ENCODE data around the gene RASA3. TPM values are rescaled to one million over a fixed set of nuclear protein-coding genes. Genes with fewer than 3 reads are reported as not detected.

Gene RASA3
- total and polyA plus RNA-seq, 10 of the 15 experiments (the other 5 are each of a cell fraction or from before 2014, with no cell fraction given): 0.79 to 33.9 (median 17.6) TPM

DNA sequence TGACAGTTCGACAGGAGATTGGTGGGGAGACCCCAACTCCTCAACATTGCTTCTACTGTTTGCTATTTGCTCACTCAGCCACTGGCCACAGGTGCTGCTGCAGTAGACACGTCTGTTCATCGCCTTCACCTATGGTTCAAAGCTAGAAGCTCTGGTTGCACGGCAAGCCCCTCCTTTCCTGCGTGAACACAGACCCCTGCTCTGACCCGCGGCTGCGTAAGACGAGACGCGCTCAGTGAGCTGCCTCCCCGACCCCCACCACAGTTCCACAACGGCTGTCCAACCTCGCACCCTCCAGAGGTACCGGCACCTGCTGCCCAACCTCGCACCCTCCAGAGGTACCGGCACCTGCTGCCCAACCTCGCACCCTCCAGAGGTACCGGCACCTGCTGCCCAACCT is 6.8 kb downstream of the RASA3 start:
- ChIA-PET SMC1A (ENCODE audit: uncharacterized antibody, unreplicated experiment) (interaction anchor here (1.0 kb wide), 1 partner anchor 26 kb away, joined by 3 read pairs; no protein-coding TSS in a partner anchor), RAD21 (ENCODE audit: unreplicated experiment) (no interaction called here), CTCF (interaction anchor here (1.4 kb wide), 1 partner anchor 58 kb away, joined by 5 read pairs; no protein-coding TSS in a partner anchor), POLR2A (no interaction called here)
- no peaks in the 10 kb centered on the region; the same call in 1 of the 2 replicates for H4K20me1 ChIP-seq (ENCODE audit: control insufficient read depth, insufficient read depth)
- no peak overlapping the region for H2AFZ ChIP-seq (ENCODE audit: control insufficient read depth, low read depth, low read length)
- BruUV-seq (replicated peaks): no TSS peak
- 97% methylated on average over 14 of the region's 19 CpGs for WGBS (ENCODE audit: insufficient coverage, insufficient replicate concordance, low lambda C conversion rate, missing lambda C conversion rate)
- H3K27me3 ChIP-seq (replicated peaks in 1 of 2; ENCODE audit: control insufficient read depth in 2 of 2, insufficient read depth in 2 of 2, low read length in 1 of 2): no peaks in the 10 kb centered on the region
- H3K9ac ChIP-seq (ENCODE audit: control insufficient read depth, insufficient read depth, low read length): no peak overlapping the region
- in situ Hi-C loops (cut with MboI) (loop anchor here (5.0 kb wide), 1 partner anchor 58 kb away; no protein-coding TSS in a partner anchor), intact Hi-C loops (cut with micrococcal nuclease; ENCODE audit: unreplicated experiment) (loop anchor here (5.0 kb wide), 1 partner anchor 78 kb away; no protein-coding TSS in a partner anchor)
- H3K27ac ChIP-seq (ENCODE audit: control insufficient read depth, insufficient read depth): no peak overlapping the region
- FAIRE-seq (no peak), ATAC-seq (no peak), DNase-seq (ENCODE audit: low read depth, low spot score) (no peak)
- peaks cover 43% of the 10 kb centered on the region for H3K4me1 ChIP-seq (ENCODE audit: control insufficient read depth, insufficient read depth, low read length)
- no peak overlapping the region for H3K4me3 ChIP-seq
- H3K79me2 ChIP-seq (ENCODE audit: control insufficient read depth, insufficient read depth, low read length): peaks cover 44% of the 10 kb centered on the region
- H3K9me3 ChIP-seq (replicated peaks; ENCODE audit: control insufficient read depth, insufficient read depth, low read length): no peaks in the 10 kb centered on the region; the same call in 2 of the 3 replicates
- H3K36me3 ChIP-seq (ENCODE audit: control insufficient read depth in 2 of 2, insufficient read depth in 2 of 2, low read length in 1 of 2): no peaks in the 10 kb centered on the region; a peak in 1 of 4 replicates
- no peak overlapping the region for H3K4me2 ChIP-seq (ENCODE audit: control insufficient read depth, insufficient read depth)
- no peak for TF ChIP-seq CREM (IDR thresholded peaks at IDR 0.05; ENCODE audit: low read depth)
- no peak for TF ChIP-seq RELA (IDR thresholded peaks at IDR 0.05; ENCODE audit: borderline replicate concordance, partially characterized antibody)
- TF ChIP-seq ZNF207 (IDR thresholded peaks at IDR 0.05; ENCODE audit: borderline replicate concordance): no peak
- TF ChIP-seq, protein P1, sequence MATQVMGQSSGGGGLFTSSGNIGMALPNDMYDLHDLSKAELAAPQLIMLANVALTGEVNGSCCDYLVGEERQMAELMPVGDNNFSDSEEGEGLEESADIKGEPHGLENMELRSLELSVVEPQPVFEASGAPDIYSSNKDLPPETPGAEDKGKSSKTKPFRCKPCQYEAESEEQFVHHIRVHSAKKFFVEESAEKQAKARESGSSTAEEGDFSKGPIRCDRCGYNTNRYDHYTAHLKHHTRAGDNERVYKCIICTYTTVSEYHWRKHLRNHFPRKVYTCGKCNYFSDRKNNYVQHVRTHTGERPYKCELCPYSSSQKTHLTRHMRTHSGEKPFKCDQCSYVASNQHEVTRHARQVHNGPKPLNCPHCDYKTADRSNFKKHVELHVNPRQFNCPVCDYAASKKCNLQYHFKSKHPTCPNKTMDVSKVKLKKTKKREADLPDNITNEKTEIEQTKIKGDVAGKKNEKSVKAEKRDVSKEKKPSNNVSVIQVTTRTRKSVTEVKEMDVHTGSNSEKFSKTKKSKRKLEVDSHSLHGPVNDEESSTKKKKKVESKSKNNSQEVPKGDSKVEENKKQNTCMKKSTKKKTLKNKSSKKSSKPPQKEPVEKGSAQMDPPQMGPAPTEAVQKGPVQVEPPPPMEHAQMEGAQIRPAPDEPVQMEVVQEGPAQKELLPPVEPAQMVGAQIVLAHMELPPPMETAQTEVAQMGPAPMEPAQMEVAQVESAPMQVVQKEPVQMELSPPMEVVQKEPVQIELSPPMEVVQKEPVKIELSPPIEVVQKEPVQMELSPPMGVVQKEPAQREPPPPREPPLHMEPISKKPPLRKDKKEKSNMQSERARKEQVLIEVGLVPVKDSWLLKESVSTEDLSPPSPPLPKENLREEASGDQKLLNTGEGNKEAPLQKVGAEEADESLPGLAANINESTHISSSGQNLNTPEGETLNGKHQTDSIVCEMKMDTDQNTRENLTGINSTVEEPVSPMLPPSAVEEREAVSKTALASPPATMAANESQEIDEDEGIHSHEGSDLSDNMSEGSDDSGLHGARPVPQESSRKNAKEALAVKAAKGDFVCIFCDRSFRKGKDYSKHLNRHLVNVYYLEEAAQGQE (IDR thresholded peaks at IDR 0.05; ENCODE audit: low read depth, low read length): no peak
- TF ChIP-seq TCF12 (IDR thresholded peaks at IDR 0.05; ENCODE audit: low read depth, low read length): no peak
- TF ChIP-seq, protein P2, sequence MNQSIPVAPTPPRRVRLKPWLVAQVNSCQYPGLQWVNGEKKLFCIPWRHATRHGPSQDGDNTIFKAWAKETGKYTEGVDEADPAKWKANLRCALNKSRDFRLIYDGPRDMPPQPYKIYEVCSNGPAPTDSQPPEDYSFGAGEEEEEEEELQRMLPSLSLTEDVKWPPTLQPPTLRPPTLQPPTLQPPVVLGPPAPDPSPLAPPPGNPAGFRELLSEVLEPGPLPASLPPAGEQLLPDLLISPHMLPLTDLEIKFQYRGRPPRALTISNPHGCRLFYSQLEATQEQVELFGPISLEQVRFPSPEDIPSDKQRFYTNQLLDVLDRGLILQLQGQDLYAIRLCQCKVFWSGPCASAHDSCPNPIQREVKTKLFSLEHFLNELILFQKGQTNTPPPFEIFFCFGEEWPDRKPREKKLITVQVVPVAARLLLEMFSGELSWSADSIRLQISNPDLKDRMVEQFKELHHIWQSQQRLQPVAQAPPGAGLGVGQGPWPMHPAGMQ (IDR thresholded peaks at IDR 0.05; ENCODE audit: borderline replicate concordance): no peak
- TF ChIP-seq PAX8 (IDR thresholded peaks at IDR 0.05): no peak
- no peak for TF ChIP-seq YY1 (IDR thresholded peaks at IDR 0.05; ENCODE audit: low read depth, low read length)
- no peak for TF ChIP-seq RFX5 (IDR thresholded peaks at IDR 0.05; ENCODE audit: low read depth, low read length)
- no peak for TF ChIP-seq NR2F1 (conservative IDR thresholded peaks at IDR 0.05)
- TF ChIP-seq NRF1 (conservative IDR thresholded peaks at IDR 0.05; ENCODE audit: low read depth, low read length): no peak
- TF ChIP-seq CREB1 (IDR thresholded peaks at IDR 0.05; ENCODE audit: low read depth): no peak
- TF ChIP-seq, protein P3, sequence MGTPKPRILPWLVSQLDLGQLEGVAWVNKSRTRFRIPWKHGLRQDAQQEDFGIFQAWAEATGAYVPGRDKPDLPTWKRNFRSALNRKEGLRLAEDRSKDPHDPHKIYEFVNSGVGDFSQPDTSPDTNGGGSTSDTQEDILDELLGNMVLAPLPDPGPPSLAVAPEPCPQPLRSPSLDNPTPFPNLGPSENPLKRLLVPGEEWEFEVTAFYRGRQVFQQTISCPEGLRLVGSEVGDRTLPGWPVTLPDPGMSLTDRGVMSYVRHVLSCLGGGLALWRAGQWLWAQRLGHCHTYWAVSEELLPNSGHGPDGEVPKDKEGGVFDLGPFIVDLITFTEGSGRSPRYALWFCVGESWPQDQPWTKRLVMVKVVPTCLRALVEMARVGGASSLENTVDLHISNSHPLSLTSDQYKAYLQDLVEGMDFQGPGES (IDR thresholded peaks at IDR 0.05): no peak
- TF ChIP-seq, protein P4, sequence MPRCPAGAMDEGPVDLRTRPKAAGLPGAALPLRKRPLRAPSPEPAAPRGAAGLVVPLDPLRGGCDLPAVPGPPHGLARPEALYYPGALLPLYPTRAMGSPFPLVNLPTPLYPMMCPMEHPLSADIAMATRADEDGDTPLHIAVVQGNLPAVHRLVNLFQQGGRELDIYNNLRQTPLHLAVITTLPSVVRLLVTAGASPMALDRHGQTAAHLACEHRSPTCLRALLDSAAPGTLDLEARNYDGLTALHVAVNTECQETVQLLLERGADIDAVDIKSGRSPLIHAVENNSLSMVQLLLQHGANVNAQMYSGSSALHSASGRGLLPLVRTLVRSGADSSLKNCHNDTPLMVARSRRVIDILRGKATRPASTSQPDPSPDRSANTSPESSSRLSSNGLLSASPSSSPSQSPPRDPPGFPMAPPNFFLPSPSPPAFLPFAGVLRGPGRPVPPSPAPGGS (IDR thresholded peaks at IDR 0.05; ENCODE audit: borderline replicate concordance, insufficient read depth, low read depth, low read length, poor library complexity, severe bottlenecking): no peak
- TF ChIP-seq MEF2B (IDR thresholded peaks at IDR 0.05; ENCODE audit: partially characterized antibody, poor library complexity, severe bottlenecking): no peak
- no peak for TF ChIP-seq SUPT20H (IDR thresholded peaks at IDR 0.05; ENCODE audit: borderline replicate concordance, control insufficient read depth, low read depth, low read length)

All from GM12878 (cell line).